ENCODE data around the gene TULP4. TPM values are rescaled to one million over a fixed set of nuclear protein-coding genes. Genes with fewer than 3 reads are reported as not detected.
A peak's percentile ranks its signal among the peaks of the same experiment; 100 is the strongest.

Gene TULP4
- total RNA-seq, 2 experiments from 2014 or later: 18.4 to 18.5 TPM

DNA sequence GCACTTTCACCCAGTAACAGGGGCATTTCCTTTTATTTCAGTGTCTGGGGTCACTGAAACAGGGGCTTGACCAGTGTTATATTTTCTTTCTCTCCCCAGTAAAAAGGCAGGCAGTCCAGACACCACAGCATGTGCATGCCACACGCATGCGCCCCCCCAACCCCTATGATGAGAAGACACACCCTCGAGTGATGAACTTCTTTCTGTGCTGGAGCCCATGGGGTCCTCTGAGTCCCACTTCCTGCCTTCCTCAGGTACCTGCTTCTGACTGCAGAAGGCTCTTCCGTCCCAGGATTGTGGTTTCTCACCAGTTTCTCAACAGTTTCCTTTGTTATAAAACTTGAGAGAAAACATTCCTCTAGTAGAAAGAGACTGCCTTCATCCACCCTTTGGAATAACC is 201.9 kb downstream of the TULP4 start:
- H3K9me3 Mint-ChIP-seq: no peaks in the 10 kb centered on the region
- POLR2A ChIA-PET: interaction anchor here (1.6 kb wide), 1 partner anchor 306 kb away, joined by 3 read pairs; no protein-coding TSS in a partner anchor
- intact Hi-C loops (cut with micrococcal nuclease): no loop called here
- no peaks in the 10 kb centered on the region for H3K36me3 Mint-ChIP-seq (ENCODE audit: low read depth)
- CTCF ChIA-PET: interaction anchor here (0.7 to 2.4 kb wide), 3 partner anchors 25 to 300 kb away, joined by 3 to 8 read pairs (median 6); no protein-coding TSS in a partner anchor
- no peak overlapping the region for H3K4me3 Mint-ChIP-seq
- no peak overlapping the region for H3K27ac Mint-ChIP-seq
- peaks cover 31% of the 10 kb centered on the region for H3K4me1 Mint-ChIP-seq (ENCODE audit: low read depth)
- DNase-seq: peak; percentile 20
- ATAC-seq: peak; percentile 23
- peaks cover 20% of the 10 kb centered on the region for H3K27me3 Mint-ChIP-seq
- TF ChIP-seq, protein P1, sequence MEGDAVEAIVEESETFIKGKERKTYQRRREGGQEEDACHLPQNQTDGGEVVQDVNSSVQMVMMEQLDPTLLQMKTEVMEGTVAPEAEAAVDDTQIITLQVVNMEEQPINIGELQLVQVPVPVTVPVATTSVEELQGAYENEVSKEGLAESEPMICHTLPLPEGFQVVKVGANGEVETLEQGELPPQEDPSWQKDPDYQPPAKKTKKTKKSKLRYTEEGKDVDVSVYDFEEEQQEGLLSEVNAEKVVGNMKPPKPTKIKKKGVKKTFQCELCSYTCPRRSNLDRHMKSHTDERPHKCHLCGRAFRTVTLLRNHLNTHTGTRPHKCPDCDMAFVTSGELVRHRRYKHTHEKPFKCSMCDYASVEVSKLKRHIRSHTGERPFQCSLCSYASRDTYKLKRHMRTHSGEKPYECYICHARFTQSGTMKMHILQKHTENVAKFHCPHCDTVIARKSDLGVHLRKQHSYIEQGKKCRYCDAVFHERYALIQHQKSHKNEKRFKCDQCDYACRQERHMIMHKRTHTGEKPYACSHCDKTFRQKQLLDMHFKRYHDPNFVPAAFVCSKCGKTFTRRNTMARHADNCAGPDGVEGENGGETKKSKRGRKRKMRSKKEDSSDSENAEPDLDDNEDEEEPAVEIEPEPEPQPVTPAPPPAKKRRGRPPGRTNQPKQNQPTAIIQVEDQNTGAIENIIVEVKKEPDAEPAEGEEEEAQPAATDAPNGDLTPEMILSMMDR (IDR thresholded peaks at IDR 0.05): no peak

DNA sequence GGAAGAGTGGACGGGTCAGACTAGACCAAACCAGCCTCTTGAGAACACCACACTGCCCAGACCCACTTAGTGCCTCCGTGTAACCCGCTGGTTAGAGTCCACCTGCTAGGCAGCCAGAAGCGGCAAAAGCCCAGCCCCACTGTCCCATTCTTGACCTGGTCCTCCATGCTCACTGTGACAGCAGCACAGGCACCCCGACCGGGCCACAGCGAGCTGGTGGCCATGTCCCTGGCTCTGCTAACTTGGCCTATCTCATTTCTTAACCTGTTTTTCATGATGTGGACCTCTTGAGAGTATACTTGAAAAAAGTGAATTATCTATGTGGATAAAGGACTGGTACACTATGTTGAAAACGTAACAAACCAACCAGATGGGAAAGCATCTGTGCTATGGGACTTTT is 202.7 kb downstream of the TULP4 start:
- intact Hi-C loops (cut with micrococcal nuclease): loop anchor here (5.0 kb wide), 1 partner anchor 293 kb away; no protein-coding TSS in a partner anchor
- peaks cover 31% of the 10 kb centered on the region for H3K4me1 Mint-ChIP-seq (ENCODE audit: low read depth)
- ChIA-PET POLR2A (no interaction called here), CTCF (interaction anchor here (2.4 kb wide), 1 partner anchor 301 kb away, joined by 8 read pairs; no protein-coding TSS in a partner anchor)
- H3K9me3 Mint-ChIP-seq: no peaks in the 10 kb centered on the region
- H3K4me3 Mint-ChIP-seq: no peak overlapping the region
- H3K36me3 Mint-ChIP-seq (ENCODE audit: low read depth): no peaks in the 10 kb centered on the region
- peaks cover 26% of the 10 kb centered on the region for H3K27me3 Mint-ChIP-seq
- DNase-seq: no peak
- no peak for ATAC-seq
- no peak overlapping the region for H3K27ac Mint-ChIP-seq
- TF ChIP-seq, protein P1 (IDR thresholded peaks at IDR 0.05): no peak

DNA sequence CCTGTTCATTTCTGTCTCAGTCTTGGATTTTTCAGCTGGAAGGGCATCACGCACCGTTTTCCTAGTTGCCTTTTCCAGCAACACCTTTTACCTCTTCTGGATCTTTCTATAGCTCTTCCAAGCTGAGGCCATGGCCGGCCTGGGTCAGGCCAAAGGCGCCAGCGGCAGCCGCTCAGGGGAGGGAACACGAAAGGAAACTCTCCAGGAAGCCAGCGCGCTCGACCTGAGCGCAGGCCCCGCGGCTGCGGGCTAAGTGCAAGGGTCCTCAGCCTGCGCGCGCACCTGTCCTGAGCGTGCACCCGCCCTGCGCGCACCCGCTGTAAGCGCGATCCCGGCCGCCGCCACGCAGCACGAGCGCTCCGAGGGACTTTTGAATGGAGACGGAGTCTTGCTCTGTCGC is 203.8 kb downstream of the TULP4 start:
- H3K4me3 Mint-ChIP-seq: no peak overlapping the region
- no peak overlapping the region for H3K27ac Mint-ChIP-seq
- no peaks in the 10 kb centered on the region for H3K9me3 Mint-ChIP-seq
- TF ChIP-seq, protein P1 (IDR thresholded peaks at IDR 0.05): no peak
- intact Hi-C loops (cut with micrococcal nuclease): loop anchor here (5.0 kb wide), 1 partner anchor 294 kb away; no protein-coding TSS in a partner anchor
- ATAC-seq: no peak
- ChIA-PET POLR2A (no interaction called here), CTCF (interaction anchor here (1.7 kb wide), 1 partner anchor 295 kb away, joined by 5 read pairs; no protein-coding TSS in a partner anchor)
- peaks cover 29% of the 10 kb centered on the region for H3K27me3 Mint-ChIP-seq
- peaks cover 31% of the 10 kb centered on the region for H3K4me1 Mint-ChIP-seq (ENCODE audit: low read depth)
- no peaks in the 10 kb centered on the region for H3K36me3 Mint-ChIP-seq (ENCODE audit: low read depth)
- no peak for DNase-seq

DNA sequence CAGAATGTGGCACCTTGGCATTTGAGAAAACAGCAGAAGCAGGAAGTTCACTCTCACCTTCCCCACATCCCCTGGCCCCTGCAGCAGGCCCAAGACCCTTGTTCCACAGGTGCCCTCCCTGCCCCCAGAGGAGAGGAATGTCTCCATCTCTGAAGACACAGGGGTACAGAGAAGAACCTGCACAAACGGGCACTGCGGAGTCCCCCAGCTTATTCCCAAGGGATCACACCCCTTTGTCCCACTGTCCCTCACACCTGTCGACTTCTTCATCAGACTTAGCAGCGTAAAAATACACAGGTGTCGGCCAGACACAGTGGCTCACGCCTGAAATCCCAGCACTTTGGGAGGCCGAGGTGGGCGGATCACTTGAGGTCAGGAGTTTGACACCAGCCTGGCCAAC is 204.8 kb downstream of the TULP4 start:
- Mint-ChIP-seq H3K4me3 (no peak overlapping the region), H3K27me3 (peaks cover 32% of the 10 kb centered on the region), H3K9me3 (no peaks in the 10 kb centered on the region), H3K27ac (no peak overlapping the region), H3K4me1 (ENCODE audit: low read depth) (peaks cover 31% of the 10 kb centered on the region), H3K36me3 (ENCODE audit: low read depth) (no peaks in the 10 kb centered on the region)
- DNase-seq (no peak), ATAC-seq (no peak)
- CTCF ChIA-PET: interaction anchor here (1.7 kb wide), 1 partner anchor 296 kb away, joined by 5 read pairs; no protein-coding TSS in a partner anchor
- intact Hi-C loops (cut with micrococcal nuclease): loop anchor here (5.0 kb wide), 1 partner anchor 295 kb away; no protein-coding TSS in a partner anchor
- POLR2A ChIA-PET: no interaction called here
- TF ChIP-seq, protein P1 (IDR thresholded peaks at IDR 0.05): no peak

DNA sequence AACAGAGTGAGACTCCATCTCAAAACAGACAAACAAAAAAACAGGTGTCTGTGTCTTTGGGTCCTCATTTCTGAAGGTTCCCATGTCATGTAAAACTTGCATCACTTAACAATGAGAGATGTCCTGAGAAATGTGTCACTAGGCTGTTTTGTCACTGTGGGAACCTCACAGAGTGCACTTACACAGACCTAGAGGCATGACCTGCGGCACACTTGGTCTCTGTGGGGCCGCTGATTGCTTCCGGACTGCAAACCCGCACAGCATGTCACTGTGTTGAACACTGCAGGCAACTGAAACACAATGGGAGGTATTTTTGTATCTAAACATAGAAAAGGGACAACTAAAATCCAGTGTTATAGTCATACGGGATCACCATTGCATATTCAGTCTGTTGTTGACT is 205.3 kb downstream of the TULP4 start:
- Mint-ChIP-seq H3K36me3 (ENCODE audit: low read depth) (no peaks in the 10 kb centered on the region), H3K9me3 (no peaks in the 10 kb centered on the region), H3K27ac (no peak overlapping the region), H3K27me3 (peaks cover 34% of the 10 kb centered on the region), H3K4me3 (peak overlapping the region; percentile 80), H3K4me1 (ENCODE audit: low read depth) (peaks cover 31% of the 10 kb centered on the region)
- ChIA-PET CTCF (interaction anchor here (1.7 kb wide), 1 partner anchor 296 kb away, joined by 5 read pairs; no protein-coding TSS in a partner anchor), POLR2A (no interaction called here)
- peak; percentile 27 for DNase-seq
- TF ChIP-seq, protein P1 (IDR thresholded peaks at IDR 0.05): no peak
- ATAC-seq: peak; percentile 40
- intact Hi-C loops (cut with micrococcal nuclease): loop anchor here (5.0 kb wide), 1 partner anchor 295 kb away; no protein-coding TSS in a partner anchor

All from activated CD8-positive, alpha-beta T cell treated with anti-CD3 and anti-CD28 coated beads for 36 hours (primary cell).